HCT116 (cell line): ENCODE data around the gene LASP1.

Experiments
- CTCF ChIP-seq, 3 experiments: fragments of 200-600 bp in 1 of 3; sonication (generic) in 1 of 3; IDR thresholded peaks in 2 of 3; conservative IDR thresholded peaks in 1 of 3; 2 replicates each; pipeline ENCODE4 v1.5.1; 2012 to 2017; ENCODE audit warnings: low read depth in 2 of 3, low read length in 2 of 3, antibody characterized with exemption in 1 of 3, borderline replicate concordance in 1 of 3, control low read depth in 1 of 3, mild to moderate bottlenecking in 1 of 3, mixed read lengths in 1 of 3, mixed run types in 1 of 3, moderate library complexity in 1 of 3; ENCODE audit not compliant: insufficient read depth in 1 of 3
- EGR1 ChIP-seq: IDR thresholded peaks from 2 replicates; pipeline ENCODE4 v1.6.1; 2012; ENCODE audit warnings: low read depth
- EZH2 ChIP-seq: fragments of 200-600 bp; sonication (generic); IDR thresholded peaks from 2 replicates; pipeline ENCODE4 v1.6.1; 2017; ENCODE audit warnings: antibody characterized with exemption, mixed run types
- EZH2phosphoT487 ChIP-seq: fragments of 200-600 bp; IDR thresholded peaks from 2 replicates; pipeline ENCODE4 v1.6.1; 2018; ENCODE audit warnings: antibody characterized with exemption, borderline replicate concordance
- JUND ChIP-seq: IDR thresholded peaks from 2 replicates; pipeline ENCODE4 v1.6.1; 2012
- POLR2A ChIP-seq: IDR thresholded peaks from 2 replicates; pipeline ENCODE4 v1.7.0; 2011; ENCODE audit warnings: borderline replicate concordance; ENCODE audit not compliant: insufficient read depth, insufficient read length; ENCODE audit errors: extremely low read depth
- RAD21 ChIP-seq: IDR thresholded peaks from 2 replicates; pipeline ENCODE4 v1.6.1; 2012; ENCODE audit warnings: low read depth, mild to moderate bottlenecking
- SP1 ChIP-seq: IDR thresholded peaks from 2 replicates; pipeline ENCODE4 v1.6.1; 2012; ENCODE audit warnings: low read depth
- TCF7L2 ChIP-seq: IDR thresholded peaks from 2 replicates; pipeline ENCODE4 v1.7.0; 2011; ENCODE audit warnings: borderline replicate concordance, inconsistent platforms; ENCODE audit not compliant: insufficient read depth, insufficient read length; ENCODE audit errors: extremely low read depth
- YY1 ChIP-seq: IDR thresholded peaks from 2 replicates; pipeline ENCODE4 v1.6.1; 2011; ENCODE audit warnings: low read length, low read depth, moderate library complexity, mild to moderate bottlenecking; ENCODE audit not compliant: insufficient replicate concordance; ENCODE audit errors: extremely low read depth
- ZBTB33 ChIP-seq: IDR thresholded peaks from 2 replicates; pipeline ENCODE4 v1.6.1; 2011; ENCODE audit warnings: mild to moderate bottlenecking, low read length, moderate library complexity; ENCODE audit not compliant: insufficient replicate concordance; ENCODE audit errors: extremely low read depth
- ZNF274 ChIP-seq: fragments of 200-500 bp; sonication (Bioruptor generic); IDR thresholded peaks from 2 replicates; pipeline ENCODE4 v1.6.1; 2014; ENCODE audit warnings: mild to moderate bottlenecking, low read depth, low read length, inconsistent platforms

- TF ChIP-seq CTCF (IDR thresholded peaks at IDR 0.05 in 2 of 3, conservative IDR thresholded peaks at IDR 0.05 in 1 of 3; ENCODE audit: borderline replicate concordance in 1 of 3, insufficient read depth in 1 of 3, low read depth in 2 of 3, low read length in 2 of 3) (no peak), ZBTB33 (no peak), RAD21 (peak; percentile 66; the same call in 1 of the 2 replicates), TCF7L2 (peak; percentile 67), ZNF274 (no peak), JUND (peak; percentile 71), SP1 (peak; percentile 64), EZH2 (no peak), YY1 (no peak), POLR2A (peak; percentile 41), EZH2phosphoT487 (no peak), EGR1 (peak; percentile 47; the same call in 1 of the 2 replicates)
These were observed 1.6 kb downstream of the LASP1 start for GRCh38 chr17:38871247-38872015.
